Lower lobe of right lung (tissue), 2 donors: ENCODE measurements around the gene MRPL43. TPM values are rescaled to one million over a fixed set of nuclear protein-coding genes. Genes with fewer than 3 reads are reported as not detected.

Source experiments
- ATAC-seq, 2 donors: fragments of 200-7000 bp; cut with Tn5 transposase; one replicate each; pipeline ENCODE4 v1.9.1; 2020 to 2022; ENCODE audit warnings: mild to moderate bottlenecking in 2 of 2, moderate library complexity in 2 of 2
- DNase-seq: peaks from one replicate; pipeline ENCODE4 v3.0.0-alpha.2; 2020
- H3K27ac ChIP-seq: fragments of 200-600 bp; one replicate; pipeline ENCODE4 v1.8.0; 2022
- H3K27me3 ChIP-seq: fragments of 200-600 bp; one replicate; pipeline ENCODE4 v1.8.0; 2022; ENCODE audit warnings: low read depth
- H3K36me3 ChIP-seq: fragments of 200-600 bp; one replicate; pipeline ENCODE4 v1.8.0; 2022; ENCODE audit warnings: mild to moderate bottlenecking
- H3K4me1 ChIP-seq: fragments of 200-600 bp; one replicate; pipeline ENCODE4 v1.8.0; 2022
- H3K4me3 ChIP-seq: fragments of 200-600 bp; one replicate; pipeline ENCODE4 v1.8.0; 2022; ENCODE audit warnings: mild to moderate bottlenecking
- H3K9me3 ChIP-seq: fragments of 200-600 bp; one replicate; pipeline ENCODE4 v1.8.0; 2022
- intact Hi-C: fragments of 100-400 bp; cut with DNase I; formaldehyde crosslinking; loops from one replicate; pipeline ENCODE4 v1.11.0; 2022
- total RNA-seq: library from RNA; stranded (reverse); fragmentation: NEBNext Ultra II Directional; extraction: Animal tissue kit (Norgen Biotek cat#: 25700); gene quantifications from one replicate; pipeline ENCODE4 v1.2.1, GENCODE V29; 2021
- TF ChIP-seq, protein P1 (sequence below): fragments of 200-600 bp; IDR thresholded peaks from one replicate; pipeline ENCODE4 v1.8.0; 2022; ENCODE audit warnings: antibody characterized with exemption, mild to moderate bottlenecking
- donor health status: DM: no; HTN: yes; CAD: no; lungs with severe emphysema.

The MRPL43 gene
- total RNA-seq, 1 donor from 2014 or later, result 59.7 TPM

- H3K4me1 ChIP-seq, result peaks cover 26% of the 10 kb centered on the region
- H3K27ac ChIP-seq, result no peak overlapping the region
- ATAC-seq, result no peak
- H3K27me3 ChIP-seq, result no peaks in the 10 kb centered on the region
- TF ChIP-seq, protein P1, sequence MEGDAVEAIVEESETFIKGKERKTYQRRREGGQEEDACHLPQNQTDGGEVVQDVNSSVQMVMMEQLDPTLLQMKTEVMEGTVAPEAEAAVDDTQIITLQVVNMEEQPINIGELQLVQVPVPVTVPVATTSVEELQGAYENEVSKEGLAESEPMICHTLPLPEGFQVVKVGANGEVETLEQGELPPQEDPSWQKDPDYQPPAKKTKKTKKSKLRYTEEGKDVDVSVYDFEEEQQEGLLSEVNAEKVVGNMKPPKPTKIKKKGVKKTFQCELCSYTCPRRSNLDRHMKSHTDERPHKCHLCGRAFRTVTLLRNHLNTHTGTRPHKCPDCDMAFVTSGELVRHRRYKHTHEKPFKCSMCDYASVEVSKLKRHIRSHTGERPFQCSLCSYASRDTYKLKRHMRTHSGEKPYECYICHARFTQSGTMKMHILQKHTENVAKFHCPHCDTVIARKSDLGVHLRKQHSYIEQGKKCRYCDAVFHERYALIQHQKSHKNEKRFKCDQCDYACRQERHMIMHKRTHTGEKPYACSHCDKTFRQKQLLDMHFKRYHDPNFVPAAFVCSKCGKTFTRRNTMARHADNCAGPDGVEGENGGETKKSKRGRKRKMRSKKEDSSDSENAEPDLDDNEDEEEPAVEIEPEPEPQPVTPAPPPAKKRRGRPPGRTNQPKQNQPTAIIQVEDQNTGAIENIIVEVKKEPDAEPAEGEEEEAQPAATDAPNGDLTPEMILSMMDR, result no peak
- DNase-seq, result peak; percentile 40
- H3K9me3 ChIP-seq, result no peaks in the 10 kb centered on the region
- H3K36me3 ChIP-seq, result peaks cover 50% of the 10 kb centered on the region
- intact Hi-C loops, result no loop called here
- no peak overlapping the region for H3K4me3 ChIP-seq
Measured at GRCh38 chr10:100982916-100983830, 4.1 kb downstream of the MRPL43 start.

- peaks cover 50% of the 10 kb centered on the region for H3K36me3 ChIP-seq
- peaks cover 11% of the 10 kb centered on the region for H3K4me1 ChIP-seq
- TF ChIP-seq, protein P1, result no peak
- no peak overlapping the region for H3K4me3 ChIP-seq
- no peaks in the 10 kb centered on the region for H3K9me3 ChIP-seq
- no peak overlapping the region for H3K27ac ChIP-seq
- intact Hi-C loops, result no loop called here
- ATAC-seq, result no peak
- no peak for DNase-seq
- no peaks in the 10 kb centered on the region for H3K27me3 ChIP-seq
Measured at GRCh38 chr10:100981178-100981772, 6.0 kb downstream of the MRPL43 start.

- DNase-seq (no peak), ATAC-seq (no peak)
- H3K9me3 ChIP-seq, result no peaks in the 10 kb centered on the region
- H3K4me1 ChIP-seq, result peaks cover 6% of the 10 kb centered on the region
- peaks cover 50% of the 10 kb centered on the region for H3K36me3 ChIP-seq
- no peak overlapping the region for H3K27ac ChIP-seq
- intact Hi-C loops, result no loop called here
- H3K4me3 ChIP-seq, result no peak overlapping the region
- TF ChIP-seq, protein P1, result no peak
- no peaks in the 10 kb centered on the region for H3K27me3 ChIP-seq
Measured at GRCh38 chr10:100980711-100981110, 6.6 kb downstream of the MRPL43 start.

- no peak overlapping the region for H3K4me3 ChIP-seq
- peaks cover 47% of the 10 kb centered on the region for H3K36me3 ChIP-seq
- DNase-seq (no peak), ATAC-seq (no peak)
- no peaks in the 10 kb centered on the region for H3K27me3 ChIP-seq
- H3K27ac ChIP-seq, result no peak overlapping the region
- TF ChIP-seq, protein P1, result no peak
- peaks cover 4% of the 10 kb centered on the region for H3K4me1 ChIP-seq
- intact Hi-C loops, result no loop called here
- no peaks in the 10 kb centered on the region for H3K9me3 ChIP-seq
Measured at GRCh38 chr10:100980311-100980710, 7.0 kb downstream of the MRPL43 start.

- intact Hi-C loops, result no loop called here
- H3K27me3 ChIP-seq, result no peaks in the 10 kb centered on the region
- no peaks in the 10 kb centered on the region for H3K4me1 ChIP-seq
- peaks cover 42% of the 10 kb centered on the region for H3K36me3 ChIP-seq
- TF ChIP-seq, protein P1, result no peak
- ATAC-seq, result no peak
- no peak overlapping the region for H3K4me3 ChIP-seq
- H3K27ac ChIP-seq, result no peak overlapping the region
- DNase-seq, result no peak
- H3K9me3 ChIP-seq, result no peaks in the 10 kb centered on the region
Measured at GRCh38 chr10:100979791-100980272, 7.5 kb downstream of the MRPL43 start.
